Right lobe of liver (tissue), 4 donors: ENCODE data around the gene HSPBP1.

Source experiments
- CTCF ChIP-seq, 4 donors: fragments of 200-600 bp in 3 of 4; fragments of 450-650 bp in 1 of 4; IDR thresholded peaks; one replicate each; pipeline versions ENCODE4 v1.5.1 to v1.8.0; 2016 to 2022; ENCODE audit warnings: antibody characterized with exemption in 4 of 4, mild to moderate bottlenecking in 2 of 4
- POLR2A ChIP-seq: fragments of 450-650 bp; IDR thresholded peaks from one replicate; pipeline ENCODE4 v1.6.1; 2017; ENCODE audit warnings: antibody characterized with exemption, mild to moderate bottlenecking
- donor health status: DM: no; HTN: no; CAD: no.
- donor health status: DM: no; HTN: no; CAD: no.
- donor health status: DM: no; HTN: yes; CAD: no.

- TF ChIP-seq CTCF (IDR thresholded peaks at IDR 0.05) = no peak
- TF ChIP-seq POLR2A = no peak
These were observed 4.6 kb upstream of the HSPBP1 start for GRCh38 chr19:55284405-55285058.
